NCI-H2171 treated with DMSO at 0.1 percent for 48 hours (cell line): ENCODE data around the gene EPHB1.

Experiments used
- DNase-seq: peaks from one replicate; lab custom pipeline; 2025; lab: John Stamatoyannopoulos, UW

The EPHB1 gene

DNA sequence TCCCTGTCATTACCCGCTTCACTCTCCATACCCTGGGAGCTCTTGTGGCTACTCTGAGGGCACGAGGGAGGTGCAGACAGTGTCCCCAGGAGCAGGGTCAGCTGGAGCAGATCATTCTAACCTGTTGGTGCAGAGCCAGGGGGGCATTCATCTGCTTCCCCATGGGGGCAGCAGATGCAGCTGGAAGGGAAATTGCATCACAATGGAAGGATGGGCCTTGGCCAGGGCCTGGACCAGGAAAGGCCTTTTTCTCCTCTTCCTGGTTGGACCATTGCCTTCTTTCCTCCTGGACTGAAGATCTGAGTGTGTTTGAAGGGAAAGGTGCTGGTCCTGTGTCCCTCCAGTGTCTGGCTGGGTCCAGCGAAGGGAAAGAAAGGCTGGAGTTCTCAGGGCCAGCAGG is 55.7 kb downstream of the EPHB1 start:
- DNase-seq: no peak

- DNase-seq: no peak
Observed at GRCh38 chr3:134852132-134852531, 57.1 kb downstream of the EPHB1 start.

- DNase-seq: no peak
Observed at GRCh38 chr3:134852893-134853351, 57.9 kb downstream of the EPHB1 start.

DNA sequence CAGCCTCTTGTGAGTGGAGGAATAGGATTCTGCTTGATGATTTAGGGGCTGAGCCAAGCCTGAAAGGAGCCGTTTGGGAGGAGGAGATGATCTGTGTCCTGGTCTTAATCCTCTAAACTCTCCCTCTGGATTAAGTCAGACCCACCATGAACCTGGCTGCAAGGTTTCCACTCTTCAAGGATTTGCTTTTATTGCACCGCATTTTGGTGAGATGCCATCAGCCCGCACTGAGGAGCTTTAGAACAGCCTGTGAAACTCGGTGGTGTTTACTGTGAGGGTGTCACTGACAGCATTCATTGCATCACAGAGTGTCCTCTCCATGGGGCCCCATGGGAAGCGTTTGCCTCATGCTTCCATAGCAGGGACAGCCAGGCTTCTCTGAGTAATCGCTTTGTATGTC is 59.2 kb downstream of the EPHB1 start:
- no peak for DNase-seq

DNA sequence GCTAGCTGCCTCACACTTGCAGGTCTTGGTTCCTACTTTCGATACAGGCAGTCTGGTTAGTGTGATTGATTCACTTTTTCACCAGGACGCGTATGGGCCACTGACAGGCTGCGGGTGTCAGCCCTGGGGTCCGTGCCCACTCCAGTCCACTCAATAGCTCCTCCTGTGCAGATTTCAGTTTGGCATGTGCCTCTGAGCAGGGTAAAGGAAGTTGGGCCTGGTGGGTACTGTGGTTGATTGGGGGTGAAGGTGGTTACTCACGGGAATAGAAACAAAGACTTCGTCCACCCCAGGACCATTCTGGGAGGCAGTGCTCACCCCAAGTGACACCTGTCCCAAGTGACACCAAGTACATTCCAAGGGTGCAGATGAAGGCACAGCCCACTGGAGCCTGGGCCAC is 62.3 kb downstream of the EPHB1 start:
- DNase-seq: no peak

- no peak for DNase-seq
Observed at GRCh38 chr3:134857776-134858362, 62.8 kb downstream of the EPHB1 start.

- DNase-seq: peak; percentile 77
Observed at GRCh38 chr3:134858441-134859035, 63.5 kb downstream of the EPHB1 start.

- DNase-seq: no peak
Observed at GRCh38 chr3:134859341-134859740, 64.3 kb downstream of the EPHB1 start.

- peak; percentile 94 for DNase-seq
Observed at GRCh38 chr3:134860141-134860540, 65.1 kb downstream of the EPHB1 start.

GRCh38 chr3:134863915-134864314 is 68.9 kb downstream of the EPHB1 start:
- no peak for DNase-seq

DNA sequence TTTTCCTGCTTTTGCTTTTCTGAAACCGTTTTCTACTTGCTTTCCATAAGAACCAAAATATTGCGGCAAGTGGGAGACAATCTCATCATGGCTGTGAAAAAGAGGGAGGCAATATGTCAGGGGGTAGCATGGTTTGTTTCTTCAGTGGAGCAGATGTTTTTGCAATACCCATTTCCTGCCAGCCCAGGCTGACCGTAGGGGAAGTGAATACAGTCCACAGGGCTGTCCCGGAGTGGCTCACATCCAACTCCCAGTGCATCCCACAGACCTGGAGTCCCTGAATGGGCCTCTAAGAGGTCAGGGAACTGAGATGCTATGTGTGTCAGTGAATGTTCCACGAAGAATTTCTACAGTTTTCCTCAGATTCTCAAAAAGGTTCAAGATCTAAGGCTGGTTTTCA is 69.6 kb downstream of the EPHB1 start:
- no peak for DNase-seq

DNA sequence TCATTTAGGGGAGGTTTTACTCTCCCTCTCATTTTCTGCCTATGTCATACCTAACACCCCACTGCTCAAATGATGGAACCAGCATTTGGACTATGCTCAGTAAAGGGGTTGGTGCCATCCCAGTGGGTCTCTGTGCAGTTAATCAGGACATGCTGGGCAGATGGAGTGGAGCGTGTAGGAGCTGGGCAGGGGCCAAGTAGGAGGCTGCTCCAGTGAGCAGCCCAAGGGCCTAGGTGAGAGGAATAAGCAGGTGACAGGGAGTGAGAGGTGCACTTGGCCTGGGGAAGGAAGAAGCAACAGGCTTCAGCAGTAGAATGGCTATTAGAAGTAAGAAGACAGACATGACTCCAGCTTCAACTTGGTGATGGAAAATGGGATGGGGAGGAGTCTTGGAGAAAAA is 72.2 kb downstream of the EPHB1 start:
- DNase-seq: no peak

DNA sequence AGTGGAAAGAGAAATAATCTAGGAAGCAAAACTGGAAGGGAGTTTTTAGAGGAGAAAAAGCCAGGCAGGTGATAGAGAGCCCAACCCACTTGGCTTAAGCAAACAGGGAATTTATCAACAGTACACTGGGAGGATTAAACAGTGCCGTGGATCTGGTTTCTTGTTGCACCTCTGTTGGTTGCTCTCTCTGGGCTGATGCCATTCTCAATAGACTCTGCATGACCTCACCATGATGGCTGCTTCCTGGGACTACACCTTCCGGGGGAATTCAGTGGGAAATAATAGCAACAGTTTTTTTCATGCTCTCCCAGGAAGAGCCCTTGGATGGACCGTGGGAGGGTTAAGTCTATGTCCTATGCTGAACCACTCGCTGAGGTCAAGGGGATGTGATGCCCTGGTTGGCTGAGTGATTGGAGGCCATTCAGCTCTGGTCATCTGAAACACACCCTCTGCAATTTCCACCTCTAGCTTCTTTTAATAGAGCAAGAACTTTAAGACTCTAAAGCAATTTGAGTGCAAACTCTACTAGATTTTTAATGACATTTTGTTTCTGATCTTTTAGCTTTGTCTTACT is 74.2 kb downstream of the EPHB1 start:
- DNase-seq: no peak

GRCh38 chr3:134871818-134872217 is 76.8 kb downstream of the EPHB1 start:
- no peak for DNase-seq

DNA sequence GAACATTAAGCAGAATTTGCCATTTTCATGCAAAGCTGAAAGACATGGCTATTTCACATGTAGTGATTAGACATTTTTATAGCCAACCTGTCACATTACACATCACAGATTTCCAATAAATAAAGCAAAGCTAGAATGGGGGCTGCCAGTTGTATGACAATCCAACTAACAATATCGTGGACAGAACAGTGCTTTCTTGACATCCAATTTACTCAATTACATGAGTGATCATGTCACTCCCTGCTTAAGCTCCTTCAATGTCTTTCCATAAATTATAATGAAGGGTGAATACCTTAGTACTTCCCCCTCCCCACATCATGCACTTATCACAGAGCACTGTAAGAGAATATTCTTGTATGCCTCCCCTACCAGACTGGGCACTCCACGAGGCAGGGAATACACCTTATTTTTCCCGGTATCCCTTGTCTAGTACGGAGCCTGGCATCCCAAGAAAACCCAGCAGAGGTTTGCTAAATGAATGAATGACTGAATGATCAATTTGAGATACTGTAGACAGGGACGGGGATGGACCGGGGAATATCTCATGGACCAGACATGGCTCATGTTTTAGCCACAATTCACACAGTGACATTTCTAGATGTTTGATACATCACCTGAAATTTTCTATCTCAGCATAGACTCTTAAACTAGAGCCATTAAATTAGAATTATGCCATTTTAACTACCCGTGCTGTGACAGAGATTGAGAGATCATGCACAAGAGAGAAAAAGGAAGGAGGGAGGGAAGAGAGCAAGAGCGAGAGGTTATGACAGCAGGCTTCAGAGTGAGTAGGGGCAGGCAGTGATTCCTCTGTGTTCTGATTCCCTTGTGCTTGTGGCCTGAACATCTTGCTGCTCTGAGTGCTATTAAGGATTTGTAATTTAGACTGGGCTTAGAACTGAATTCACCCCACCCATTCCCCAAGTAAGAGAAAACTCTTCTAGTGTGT is 77.7 kb downstream of the EPHB1 start:
- no peak for DNase-seq

GRCh38 chr3:134873789-134874188 is 78.7 kb downstream of the EPHB1 start:
- DNase-seq: no peak

- DNase-seq: no peak
Observed at GRCh38 chr3:134874737-134875413, 79.8 kb downstream of the EPHB1 start.

GRCh38 chr3:134876836-134877235 is 81.8 kb downstream of the EPHB1 start:
- no peak for DNase-seq

- no peak for DNase-seq
Observed at GRCh38 chr3:134877788-134878187, 82.7 kb downstream of the EPHB1 start.

GRCh38 chr3:134879990-134880389 is 84.9 kb downstream of the EPHB1 start:
- DNase-seq: no peak

DNA sequence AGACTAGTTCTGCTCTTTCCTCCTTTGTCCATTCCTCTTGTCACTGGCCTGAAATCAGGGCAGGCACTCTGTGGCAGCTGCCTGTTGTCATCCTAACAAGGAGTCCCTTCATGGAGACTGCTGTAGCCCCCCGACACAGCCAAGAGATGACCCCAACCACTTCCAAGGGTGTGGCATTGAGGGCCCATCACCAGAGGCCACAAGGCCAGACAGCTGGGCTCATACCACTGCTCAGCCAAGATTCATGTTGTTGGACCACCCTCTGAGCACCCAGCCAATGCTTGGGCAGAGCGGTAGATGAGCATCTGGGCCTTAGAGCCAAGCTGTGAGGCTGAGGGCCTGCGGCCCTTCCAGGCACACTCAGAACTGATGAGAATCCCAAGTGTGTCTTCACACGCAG is 85.4 kb downstream of the EPHB1 start:
- DNase-seq: no peak

GRCh38 chr3:134881305-134881704 is 86.2 kb downstream of the EPHB1 start:
- DNase-seq: no peak
